B cell (primary cell): ENCODE measurements around the gene RALGAPA2. TPM values are rescaled to one million over a fixed set of nuclear protein-coding genes. Genes with fewer than 3 reads are reported as not detected.

Experiments used
- ATAC-seq: fragments of 200-7000 bp; cut with Tn5 transposase; one replicate; pipeline ENCODE4 v1.10.0; 2021; ENCODE audit warnings: low read depth, mild to moderate bottlenecking, moderate number of reproducible peaks, moderate library complexity
- CTCF ChIA-PET: fragments of 350-600 bp; sonication (Branson Sonifier 250); formaldehyde crosslinking; loops from one replicate; lab custom pipeline; 2021; ENCODE audit warnings: antibody characterized with exemption, inconsistent platforms; lab: Charles Lee
- POLR2A ChIA-PET: fragments of 350-600 bp; sonication (Branson Sonifier 250); formaldehyde crosslinking; loops from one replicate; lab custom pipeline; 2021; ENCODE audit warnings: antibody characterized with exemption; lab: Charles Lee
- DNase-seq: peaks from one replicate; pipeline ENCODE4 v3.0.0; 2013
- H2AFZ ChIP-seq: 2 replicates; pipeline ENCODE4 v1.6.1; 2012; ENCODE audit warnings: mild to moderate bottlenecking, low read depth, low read length; ENCODE audit not compliant: insufficient read depth, poor library complexity, severe bottlenecking
- H3K27ac ChIP-seq, 2 donors: 1 replicate in 1 of 2; 2 replicates in 1 of 2; pipeline ENCODE4 v1.5.1; 2012 to 2013; ENCODE audit warnings: low read length in 2 of 2, mild to moderate bottlenecking in 2 of 2, moderate library complexity in 1 of 2
- H3K27me3 ChIP-seq, 4 experiments: fragments of 200-600 bp in 1 of 4; sonication (generic) in 1 of 4; replicated peaks in 1 of 4; 1 replicate in 2 of 4; 2 replicates in 2 of 4; pipeline versions ENCODE4 v1.6.1 to v1.7.0; 2013 to 2016; ENCODE audit warnings: low read length in 3 of 4, mild to moderate bottlenecking in 2 of 4, mixed read lengths in 1 of 4, moderate library complexity in 1 of 4; ENCODE audit not compliant: insufficient read depth in 4 of 4, control insufficient read depth in 3 of 4; ENCODE audit errors: control extremely low read depth in 1 of 4
- H3K36me3 ChIP-seq, 2 experiments: replicated peaks in 1 of 2; 1 replicate in 1 of 2; 2 replicates in 1 of 2; pipeline versions ENCODE4 v1.6.1 to v1.7.1; 2013; ENCODE audit warnings: low read length in 1 of 2; ENCODE audit not compliant: insufficient read depth in 2 of 2, control insufficient read depth in 1 of 2; ENCODE audit errors: control extremely low read depth in 1 of 2, extremely low read depth in 1 of 2
- H3K4me1 ChIP-seq, 2 donors: fragments of 200-600 bp in 1 of 2; sonication (generic) in 1 of 2; 1 replicate in 1 of 2; 2 replicates in 1 of 2; pipeline versions ENCODE4 v1.5.1 to v1.6.1; 2013 to 2017; ENCODE audit warnings: low read length in 2 of 2; ENCODE audit not compliant: control insufficient read depth in 2 of 2, insufficient read depth in 2 of 2
- H3K4me2 ChIP-seq: replicated peaks from 2 replicates; pipeline ENCODE3; 2012; ENCODE audit warnings: mild to moderate bottlenecking, low read depth, low read length; ENCODE audit not compliant: poor library complexity, severe bottlenecking
- H3K4me3 ChIP-seq, 5 experiments: fragments of 200-600 bp in 1 of 5; sonication (generic) in 1 of 5; 1 replicate in 3 of 5; 2 replicates in 2 of 5; pipeline versions ENCODE4 v1.5.1 to v1.7.0; 2011 to 2016; ENCODE audit warnings: low read length in 4 of 5, mild to moderate bottlenecking in 4 of 5, low read depth in 2 of 5, control low read depth in 1 of 5, moderate library complexity in 1 of 5; ENCODE audit not compliant: insufficient read depth in 1 of 5; ENCODE audit errors: control extremely low read depth in 1 of 5, extremely low read depth in 1 of 5
- H3K79me2 ChIP-seq: fragments of 200-600 bp; sonication (generic); one replicate; pipeline ENCODE4 v1.6.0; 2016; ENCODE audit warnings: low read length; ENCODE audit not compliant: control insufficient read depth, insufficient read depth
- H3K9ac ChIP-seq: fragments of 200-600 bp; sonication (generic); 2 replicates; pipeline ENCODE4 v1.6.1; 2017; ENCODE audit warnings: mild to moderate bottlenecking, low read length, moderate library complexity
- H3K9me3 ChIP-seq, 3 donors: one replicate each; pipeline versions ENCODE4 v1.6.1 to v1.7.1; 2013; ENCODE audit warnings: low read length in 2 of 3; ENCODE audit not compliant: control insufficient read depth in 2 of 3, insufficient read depth in 1 of 3; ENCODE audit errors: control extremely low read depth in 1 of 3
- H4K20me1 ChIP-seq: 2 replicates; pipeline ENCODE4 v1.6.0; 2012; ENCODE audit warnings: mild to moderate bottlenecking, low read length; ENCODE audit not compliant: insufficient read depth, control insufficient read depth, poor library complexity, severe bottlenecking
- H3K27ac Mint-ChIP-seq: one replicate; pipeline ENCODE4 v1.8.0; 2021; ENCODE audit warnings: mixed read lengths
- H3K27me3 Mint-ChIP-seq: one replicate; pipeline ENCODE4 v1.8.0; 2021; ENCODE audit warnings: mixed read lengths
- H3K4me1 Mint-ChIP-seq: one replicate; pipeline ENCODE4 v1.8.0; 2021; ENCODE audit warnings: mixed read lengths
- H3K4me3 Mint-ChIP-seq: one replicate; pipeline ENCODE4 v1.8.0; 2021; ENCODE audit warnings: mixed read lengths
- H3K9me3 Mint-ChIP-seq: one replicate; pipeline ENCODE4 v1.8.0; 2022; ENCODE audit warnings: mixed read lengths; ENCODE audit not compliant: insufficient read depth
- EZH2 ChIP-seq: IDR thresholded peaks from 2 replicates; pipeline ENCODE4 v1.6.1; 2012; ENCODE audit warnings: borderline replicate concordance, low read depth, mild to moderate bottlenecking, moderate library complexity, low read length; ENCODE audit not compliant: insufficient read depth, poor library complexity, severe bottlenecking
- WGBS: methylation state at CpG from one replicate; pipeline ENCODE4 v1.1.5; 2013; ENCODE audit warnings: missing lambda C conversion rate; ENCODE audit not compliant: insufficient coverage; 5-methylcytosine and 5-hydroxymethylcytosine counted together
- intact Hi-C: fragments of 100-400 bp; cut with micrococcal nuclease; formaldehyde crosslinking; loops from one replicate; pipeline ENCODE4 v1.10.0; 2022
- polyA plus RNA-seq: library from polyadenylated mRNA; depleted of rRNA; stranded (reverse); fragments of >200 nt; gene quantifications from 2 replicates; pipeline ENCODE4 v1.2.3, GENCODE V29; 2012
- total RNA-seq, 2 donors: library from RNA; stranded (reverse); fragments of 120-200 nt in 1 of 2; gene quantifications; 1 replicate in 1 of 2; 2 replicates in 1 of 2; pipeline versions ENCODE4 v1.2.3 to v1.2.4, GENCODE V29; 2013 to 2022
- TF ChIP-seq, protein P1 (sequence below): fragments of 200-600 bp; IDR thresholded peaks from one replicate; pipeline ENCODE4 v1.8.0; 2022; ENCODE audit warnings: antibody characterized with exemption, mild to moderate bottlenecking

The RALGAPA2 gene
- total and polyA plus RNA-seq, 2 donors (not counting 1 experiment from before 2014, with no cell fraction given): 6.4 to 33.1 TPM

GRCh38 chr20:20499439-20499838 lies 213.0 kb downstream of the RALGAPA2 start:
- H3K79me2 ChIP-seq: no peaks in the 10 kb centered on the region
- H3K27me3 ChIP-seq: no peaks in the 10 kb centered on the region
- no peak overlapping the region for H3K9ac ChIP-seq
- H3K4me1 ChIP-seq: no peaks in the 10 kb centered on the region
- H3K27ac ChIP-seq: no peak overlapping the region
- 100% methylated on average over 4 of the region's 5 CpGs for WGBS
- intact Hi-C loops: no loop called here
- peaks cover 0 to 1% (median 0%) of the 10 kb centered on the region in 3 donors for H3K9me3 ChIP-seq
- ATAC-seq (no peak), DNase-seq (no peak)
- Mint-ChIP-seq H3K27ac (no peak overlapping the region), H3K27me3 (no peaks in the 10 kb centered on the region), H3K4me3 (no peak overlapping the region), H3K9me3 (no peaks in the 10 kb centered on the region), H3K4me1 (no peaks in the 10 kb centered on the region)
- H3K36me3 ChIP-seq: peaks cover 30 to 42% of the 10 kb centered on the region in 2 experiments
- H3K4me2 ChIP-seq: no peak overlapping the region
- H4K20me1 ChIP-seq: no peaks in the 10 kb centered on the region
- no peak overlapping the region for H3K4me3 ChIP-seq
- POLR2A ChIA-PET: no interaction called here
- TF ChIP-seq, protein P1, sequence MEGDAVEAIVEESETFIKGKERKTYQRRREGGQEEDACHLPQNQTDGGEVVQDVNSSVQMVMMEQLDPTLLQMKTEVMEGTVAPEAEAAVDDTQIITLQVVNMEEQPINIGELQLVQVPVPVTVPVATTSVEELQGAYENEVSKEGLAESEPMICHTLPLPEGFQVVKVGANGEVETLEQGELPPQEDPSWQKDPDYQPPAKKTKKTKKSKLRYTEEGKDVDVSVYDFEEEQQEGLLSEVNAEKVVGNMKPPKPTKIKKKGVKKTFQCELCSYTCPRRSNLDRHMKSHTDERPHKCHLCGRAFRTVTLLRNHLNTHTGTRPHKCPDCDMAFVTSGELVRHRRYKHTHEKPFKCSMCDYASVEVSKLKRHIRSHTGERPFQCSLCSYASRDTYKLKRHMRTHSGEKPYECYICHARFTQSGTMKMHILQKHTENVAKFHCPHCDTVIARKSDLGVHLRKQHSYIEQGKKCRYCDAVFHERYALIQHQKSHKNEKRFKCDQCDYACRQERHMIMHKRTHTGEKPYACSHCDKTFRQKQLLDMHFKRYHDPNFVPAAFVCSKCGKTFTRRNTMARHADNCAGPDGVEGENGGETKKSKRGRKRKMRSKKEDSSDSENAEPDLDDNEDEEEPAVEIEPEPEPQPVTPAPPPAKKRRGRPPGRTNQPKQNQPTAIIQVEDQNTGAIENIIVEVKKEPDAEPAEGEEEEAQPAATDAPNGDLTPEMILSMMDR: no peak
- no peak for TF ChIP-seq EZH2
- CTCF ChIA-PET: no interaction called here
- no peak overlapping the region for H2AFZ ChIP-seq

DNA sequence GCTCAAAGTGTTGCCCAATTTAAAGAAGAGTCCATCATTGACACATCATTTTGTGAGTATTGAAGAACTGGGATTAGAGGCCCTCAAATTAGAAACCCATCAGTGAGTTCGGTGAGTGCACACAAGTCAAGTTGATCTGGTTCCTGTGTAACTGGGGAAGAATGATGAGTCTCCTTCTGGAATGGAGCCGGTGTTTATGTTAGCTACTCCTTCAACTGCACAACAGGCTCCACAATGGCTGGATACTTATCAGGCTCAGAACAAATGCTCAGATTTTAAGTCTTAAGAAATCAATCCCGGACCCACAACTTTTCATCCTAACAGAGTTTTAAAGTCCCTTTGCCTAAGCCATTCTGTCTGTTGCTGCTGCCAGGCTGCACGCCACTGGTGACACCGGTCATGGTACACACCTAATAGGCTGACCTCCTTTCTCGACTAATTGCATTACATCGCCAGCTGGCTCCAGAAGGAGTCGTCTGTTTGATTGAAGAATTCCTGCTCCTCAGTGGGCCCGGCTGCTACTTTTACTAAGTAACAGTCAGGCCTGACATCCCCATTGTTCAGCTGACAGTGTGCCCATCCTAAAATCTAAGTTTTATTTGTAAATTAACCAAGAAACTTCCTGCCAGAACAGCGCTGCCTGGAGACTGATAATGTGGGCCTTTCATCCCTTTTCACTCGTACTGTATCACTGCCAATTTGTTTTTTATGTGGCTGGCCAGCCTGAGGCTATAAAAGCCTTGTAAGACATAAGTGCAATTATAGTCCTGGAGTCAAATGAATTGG lies 214.2 kb downstream of the RALGAPA2 start:
- Histone ChIP-seq H3K9me3 (peaks cover 0 to 1% (median 0%) of the 10 kb centered on the region in 3 donors), H4K20me1 (no peaks in the 10 kb centered on the region), H2AFZ (no peak overlapping the region), H3K36me3 (peaks cover 30 to 44% of the 10 kb centered on the region in 2 experiments), H3K4me3 (no peak overlapping the region), H3K9ac (no peak overlapping the region), H3K4me1 (no peaks in the 10 kb centered on the region), H3K4me2 (no peak overlapping the region), H3K79me2 (no peaks in the 10 kb centered on the region), H3K27ac (no peak overlapping the region), H3K27me3 (no peaks in the 10 kb centered on the region)
- ChIA-PET POLR2A (no interaction called here), CTCF (no interaction called here)
- Mint-ChIP-seq H3K4me3 (no peak overlapping the region), H3K9me3 (no peaks in the 10 kb centered on the region), H3K27me3 (no peaks in the 10 kb centered on the region), H3K27ac (no peak overlapping the region), H3K4me1 (no peaks in the 10 kb centered on the region)
- TF ChIP-seq, protein P1: no peak
- TF ChIP-seq EZH2: no peak
- intact Hi-C loops: no loop called here
- no peak for ATAC-seq
- no peak for DNase-seq
- WGBS: over 99% methylated on average over 10 of the region's 11 CpGs
